Pericardium fibroblast (primary cell): Measurements from ENCODE around the gene OR52E5. TPM values are rescaled to one million over a fixed set of nuclear protein-coding genes. Genes with fewer than 3 reads are reported as not detected.

Source experiments
- total RNA-seq: library from RNA; depleted of rRNA; stranded (reverse); fragments of >200 nt; gene quantifications from 2 replicates; pipeline ENCODE4 v1.2.3, GENCODE V29; 2015

OR52E5 gene
- total RNA-seq = not detected in 2 replicates

DNA sequence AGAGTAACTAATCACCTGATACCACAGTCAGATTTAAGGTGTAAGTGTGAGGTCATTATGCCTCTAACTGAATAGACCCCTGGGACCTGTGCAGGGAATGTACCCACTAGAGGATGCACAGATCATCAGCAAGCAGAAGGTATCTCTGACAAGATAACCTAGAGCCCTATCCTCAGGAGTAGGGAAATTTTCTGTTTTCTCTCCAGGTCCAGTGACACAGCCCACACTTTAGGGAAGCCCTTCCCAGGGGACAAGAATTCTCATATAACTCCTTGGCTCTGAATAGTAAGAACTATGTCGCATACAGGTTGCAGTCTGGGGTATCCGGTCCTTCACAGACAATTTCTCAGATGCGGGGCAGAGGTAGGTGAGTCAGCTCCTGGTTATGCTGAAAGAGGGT lies at the start of gene OR52E5:
TSS of gene OR52E5 (plus strand) at position 301 of the 400 bp plus-strand sequence. CDS start 7,569 bp downstream, outside the sequence.

GRCh38 chr11:5857590-5857989 lies 35.4 kb upstream of the OR52E5 start, which contains the start of gene OR52E8:
Gene OR52E8 (minus strand): TSS chr11:5857690. CDS start chr11:5857690, 0 bp downstream.

DNA sequence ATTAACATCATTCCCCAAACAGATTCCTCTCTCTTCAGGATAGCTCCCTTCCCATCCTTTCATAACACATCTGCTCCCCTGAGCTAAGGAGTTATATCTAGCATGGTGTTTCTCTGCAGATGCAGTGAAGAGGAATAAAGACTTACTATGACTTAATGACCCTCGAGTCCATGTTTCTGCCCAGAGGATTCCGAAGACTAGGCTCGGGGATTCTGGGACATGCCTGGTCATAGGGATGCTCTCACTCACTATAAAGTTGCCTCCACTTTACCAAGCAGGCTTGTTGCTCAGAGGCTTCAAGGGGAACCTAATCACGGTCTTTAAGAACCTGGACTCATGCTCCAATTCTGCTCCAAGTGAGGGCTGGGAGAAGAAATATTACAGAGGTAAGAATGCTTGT lies 12.7 kb upstream of the OR52E5 start, which contains the start of gene OR52E4:
TSS of gene OR52E4 (plus strand) at position 301 of the 400 bp plus-strand sequence. CDS start 3,664 bp downstream, outside the sequence.

GRCh38 chr11:5941951-5942350 lies 48.9 kb downstream of the OR52E5 start, which contains the start of gene OR56A3:
Gene OR56A3 (plus strand): TSS chr11:5942251. CDS start chr11:5947347, 5,096 bp downstream.

Other genes with a start within 250 kb of the OR52E5 start
- gene TRIM5, start 208.1 kb upstream of the OR52E5 start, total RNA-seq = 18.2 and 24.1 TPM in 2 replicates
- 15.5 and 48.8 TPM in 2 replicates for gene TRIM22, start 203.4 kb upstream of the OR52E5 start, total RNA-seq
- gene OR56B1, start 156.8 kb upstream of the OR52E5 start, total RNA-seq = not detected in 2 replicates
- gene OR52N4, start 139.0 kb upstream of the OR52E5 start, total RNA-seq = not detected in 2 replicates
- not detected in 2 replicates for gene OR52N5, start 109.9 kb upstream of the OR52E5 start, total RNA-seq
- gene OR52N1, start 101.9 kb upstream of the OR52E5 start, total RNA-seq = not detected in 2 replicates
- gene OR52N2, start 84.3 kb upstream of the OR52E5 start, total RNA-seq = not detected in 2 replicates
- gene OR52E6, start 51.3 kb upstream of the OR52E5 start, total RNA-seq = not detected in 2 replicates
- not detected in 2 replicates for gene OR52E8, start 35.5 kb upstream of the OR52E5 start, total RNA-seq
- gene OR52E4, start 12.6 kb upstream of the OR52E5 start, total RNA-seq = not detected in 2 replicates
- gene OR56A3, start 49.0 kb downstream of the OR52E5 start, total RNA-seq = not detected in 2 replicates
- gene OR56A5, start 75.3 kb downstream of the OR52E5 start, total RNA-seq = not detected in 2 replicates
- gene OR52L1, start 93.8 kb downstream of the OR52E5 start, total RNA-seq = not detected in 2 replicates
- not detected in 2 replicates for gene OR56A4, start 113.7 kb downstream of the OR52E5 start, total RNA-seq
- gene OR56A1, start 137.6 kb downstream of the OR52E5 start, total RNA-seq = not detected in 2 replicates
- gene OR56B4, start 214.5 kb downstream of the OR52E5 start, total RNA-seq = not detected in 2 replicates